ENCODE data around the gene CCSER1.

GRCh38 chr4:90670183-90670582 lies 543.0 kb downstream of the CCSER1 start:
- TF ChIP-seq CTCF (IDR thresholded peaks at IDR 0.05) (no peak), POLR2AphosphoS5 (IDR thresholded peaks at IDR 0.05) (no peak), POLR2A (IDR thresholded peaks at IDR 0.05; ENCODE audit: low read depth) (no peak)

Measured in esophagus muscularis mucosa (tissue), 3 donors.